COLO829 (cell line): ENCODE results near the gene SLC25A22.

Experiments
- DNase-seq: peaks from one replicate; pipeline ENCODE4 v3.0.0; 2012; ENCODE audit warnings: low spot score

SLC25A22 gene

GRCh38 chr11:788953-789940, 8.8 kb downstream of the SLC25A22 start:
- DNase-seq: no peak

DNA sequence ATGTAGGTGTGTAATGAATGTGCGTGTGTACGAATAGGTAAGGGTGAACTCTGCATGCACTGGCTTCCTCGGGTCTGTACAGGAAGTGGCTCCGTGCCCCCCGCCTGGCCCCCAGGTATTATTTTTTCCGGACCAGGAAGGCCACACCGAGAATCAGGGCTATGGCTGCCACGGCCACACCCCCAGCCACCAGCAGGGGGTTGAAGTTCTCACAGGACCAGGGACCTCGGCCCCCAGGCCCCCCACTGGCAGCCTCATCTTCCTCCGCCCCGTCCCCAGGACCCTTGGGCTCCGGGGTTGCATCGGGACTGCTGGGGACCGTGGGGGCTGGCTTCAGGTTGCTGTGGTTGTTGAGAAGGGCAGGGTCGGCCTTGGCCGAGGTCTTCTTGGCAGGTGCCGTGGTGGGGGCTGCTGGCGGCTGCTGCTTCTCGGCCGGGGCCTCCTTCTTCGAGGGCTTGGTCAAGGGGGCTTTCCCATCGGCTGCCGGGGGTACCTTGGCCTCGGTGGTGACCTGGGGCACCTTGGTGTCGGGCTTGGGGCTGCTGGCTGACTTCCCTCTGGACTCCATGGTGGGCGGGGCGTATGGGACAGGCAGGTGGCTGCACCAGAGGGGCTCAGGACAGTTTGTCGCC, 10.0 kb downstream of the SLC25A22 start:
- DNase-seq: no peak

DNA sequence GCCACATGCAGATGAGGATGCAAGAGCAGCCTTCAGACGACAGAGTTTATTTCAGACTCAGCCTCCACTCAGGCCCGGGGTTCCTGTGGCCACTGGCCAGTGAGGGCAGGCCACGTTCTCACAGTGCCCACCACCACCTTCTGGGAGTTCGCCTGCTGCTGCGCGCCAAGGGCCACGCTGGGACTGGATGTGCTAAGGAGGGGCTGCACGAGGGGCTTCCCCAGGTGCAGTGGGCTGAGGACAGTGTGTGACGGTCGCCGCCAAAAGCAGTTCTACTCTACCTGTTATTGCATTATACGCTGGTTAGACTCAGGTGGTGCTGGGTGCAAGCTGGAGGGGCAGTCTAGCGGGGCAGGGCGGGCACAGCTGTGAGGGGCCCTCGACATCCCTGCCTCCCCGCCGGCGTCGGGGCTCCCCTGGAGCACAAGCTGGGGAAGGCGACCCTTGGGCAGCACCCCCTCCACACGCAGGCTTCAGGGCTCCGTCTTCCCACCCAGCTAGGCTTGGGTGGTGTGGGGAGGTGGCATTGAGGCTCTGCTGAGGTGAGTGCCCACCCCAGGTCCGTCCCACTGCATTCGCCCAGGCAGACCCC, 10.9 kb downstream of the SLC25A22 start:
- DNase-seq: no peak

GRCh38 chr11:786235-787083, 11.6 kb downstream of the SLC25A22 start:
- no peak for DNase-seq

DNA sequence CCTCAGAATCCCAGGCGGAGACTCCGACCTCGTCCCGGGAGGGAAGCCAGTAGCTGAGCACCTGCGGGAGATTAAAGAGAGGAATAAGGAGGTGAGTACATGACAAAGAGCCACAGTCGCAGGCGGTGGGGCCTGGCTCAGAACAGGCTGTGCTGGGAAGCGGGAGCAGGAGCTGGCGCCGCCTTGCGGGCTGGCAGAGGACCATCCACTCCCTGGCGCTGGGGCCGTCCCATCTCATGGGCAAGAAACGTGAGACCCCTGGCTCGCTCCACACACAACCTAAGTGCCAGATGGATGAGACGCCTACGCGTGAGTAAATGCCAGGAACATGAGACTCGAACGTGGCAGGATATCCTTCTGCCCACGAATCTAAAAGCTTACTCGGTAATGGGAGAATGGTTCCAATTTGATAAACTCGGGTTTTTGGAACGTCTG, 14.5 kb downstream of the SLC25A22 start:
- no peak for DNase-seq

- DNase-seq: no peak
These were observed 15.6 kb downstream of the SLC25A22 start for GRCh38 chr11:782264-783174.

- DNase-seq: no peak
These were observed 18.0 kb downstream of the SLC25A22 start for GRCh38 chr11:779955-780532.

DNA sequence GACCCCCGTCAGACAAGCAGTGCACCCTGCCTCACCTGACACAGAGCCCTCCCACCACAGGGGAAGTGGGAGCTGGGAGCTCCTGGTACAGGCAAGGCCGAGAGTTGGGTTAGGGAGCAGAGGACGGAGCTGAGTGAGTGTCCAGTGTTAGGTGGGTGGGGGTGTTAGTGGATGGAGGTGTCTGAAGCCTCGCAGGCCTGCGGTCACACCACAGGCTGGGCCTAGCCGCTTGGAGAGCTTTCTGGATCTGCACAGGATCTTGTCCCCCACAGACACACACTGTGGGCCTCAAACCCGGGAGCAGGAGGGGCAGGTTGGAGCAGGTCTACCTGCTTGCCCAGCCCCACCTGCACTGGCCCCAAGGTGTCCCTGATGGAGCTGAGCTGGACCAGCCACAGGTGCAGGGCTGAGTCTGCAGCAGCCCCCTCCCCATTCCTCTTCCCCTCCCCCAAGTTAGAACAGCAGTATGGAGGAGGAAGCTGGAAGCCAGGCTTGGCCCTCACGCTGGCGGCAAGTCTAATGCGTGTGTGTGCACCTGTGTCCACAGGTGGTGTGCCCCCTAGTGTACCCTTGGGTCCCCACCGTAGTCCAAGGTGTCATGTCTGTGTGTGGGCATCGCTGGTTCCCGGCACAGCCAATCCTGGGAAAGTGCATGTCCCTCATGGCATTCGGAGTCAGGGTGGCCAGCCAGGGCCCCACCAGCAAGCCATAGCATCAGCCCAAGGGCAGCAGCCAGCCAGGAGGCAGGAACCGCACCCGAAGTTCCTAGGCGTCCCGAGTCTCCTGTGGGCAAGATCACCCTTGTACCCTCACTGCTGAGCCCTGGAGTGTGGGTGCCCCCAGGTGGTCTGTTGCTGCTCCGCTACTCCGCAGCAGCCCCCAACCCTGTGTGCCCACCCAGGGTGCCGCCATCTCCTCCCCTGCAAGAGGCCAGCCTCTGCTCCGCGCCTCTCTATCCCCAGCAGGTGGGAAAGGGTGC, 18.8 kb downstream of the SLC25A22 start:
- no peak for DNase-seq

- peak; percentile 99 for DNase-seq
These were observed 20.5 kb downstream of the SLC25A22 start, which contains the start of gene GATD1 for GRCh38 chr11:777288-778255. TSS of gene GATD1 (minus strand) at chr11:777487. CDS start at chr11:777462, 25 bp downstream.

DNA sequence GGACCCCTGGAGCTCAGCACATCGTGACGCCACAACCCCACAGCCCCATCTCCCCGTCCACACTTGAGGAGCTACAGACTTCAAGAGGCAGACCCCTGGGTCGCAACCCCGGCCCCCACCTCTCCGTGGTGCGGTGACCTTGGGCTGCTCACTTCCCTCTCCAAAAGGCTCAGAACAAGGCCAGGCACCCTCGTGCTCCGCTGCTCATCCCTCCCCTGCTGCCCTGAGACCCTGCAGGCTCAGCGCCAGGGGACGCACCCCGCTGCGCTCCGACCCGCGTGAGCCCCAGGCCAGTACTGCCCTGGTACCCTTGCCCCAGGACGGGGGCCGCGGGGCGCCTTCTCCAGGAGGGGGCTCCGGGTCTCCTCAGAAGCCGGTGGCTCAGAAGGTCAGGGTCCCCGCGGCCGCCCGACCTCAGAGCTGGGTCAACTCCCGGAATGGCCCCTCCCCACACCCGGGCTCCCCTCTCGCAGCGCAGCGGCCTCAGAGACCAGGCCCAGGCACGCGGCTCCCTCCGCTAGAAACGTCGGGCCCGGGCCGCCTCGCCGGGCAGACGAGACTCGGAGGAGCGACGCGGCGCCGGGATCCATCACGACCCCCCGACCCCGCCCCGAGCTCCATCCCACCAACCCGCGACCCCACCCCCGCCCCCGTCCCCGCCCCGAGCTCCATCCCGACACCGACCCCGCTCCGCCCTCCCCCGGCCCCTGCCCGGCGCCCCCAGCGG, 21.4 kb downstream of the SLC25A22 start:
- DNase-seq: no peak

GRCh38 chr11:776263-776560, 21.9 kb downstream of the SLC25A22 start:
- DNase-seq: no peak

- no peak for DNase-seq
These were observed 23.0 kb downstream of the SLC25A22 start for GRCh38 chr11:774873-775592.

- no peak for DNase-seq
These were observed 24.3 kb downstream of the SLC25A22 start for GRCh38 chr11:773830-774229.

- no peak for DNase-seq
These were observed 24.7 kb downstream of the SLC25A22 start for GRCh38 chr11:773425-773824.

- DNase-seq: peak; percentile 83
These were observed 25.4 kb downstream of the SLC25A22 start for GRCh38 chr11:772429-773390.
